Stimulated activated CD4-positive, alpha-beta T cell treated with anti-CD3 and anti-CD28 coated beads, TNF-alpha, amount 100 ng/mL, for 48 hours (primary cell): ENCODE data around the gene LMOD1.
"Not testable (repeated sequence)": the region's sequence is repeated elsewhere in the genome, so short reads cannot be mapped to it uniquely, and the experiment has no call there.

ENCODE experiments used
- DNase-seq, 3 donors: peaks; one replicate each; pipeline ENCODE4 v3.0.0-alpha.2; 2020; ENCODE audit warnings: low read depth in 3 of 3

The LMOD1 gene

GRCh38 chr1:201947697-201948008, 1.3 kb upstream of the LMOD1 start:
- DNase-seq, result no peak

DNA sequence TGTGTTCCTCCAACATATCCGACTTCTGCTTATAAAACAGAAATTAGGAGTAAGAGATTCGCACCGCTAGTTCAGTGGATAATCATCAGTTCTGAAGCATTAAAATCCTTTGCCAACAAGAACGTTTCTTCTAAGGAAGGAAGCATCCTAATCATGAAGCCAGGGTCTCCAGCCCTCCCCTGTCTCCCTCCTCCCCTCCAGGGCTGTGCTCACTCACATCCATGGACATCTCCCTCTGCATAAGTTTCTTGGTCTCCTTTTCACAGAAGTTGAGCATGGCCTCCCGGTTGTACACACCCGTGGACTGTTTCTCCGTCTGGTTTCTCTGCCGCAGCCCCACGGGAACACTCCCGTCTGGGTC, 505 bp downstream of the LMOD1 start:
- DNase-seq, result no peak

DNA sequence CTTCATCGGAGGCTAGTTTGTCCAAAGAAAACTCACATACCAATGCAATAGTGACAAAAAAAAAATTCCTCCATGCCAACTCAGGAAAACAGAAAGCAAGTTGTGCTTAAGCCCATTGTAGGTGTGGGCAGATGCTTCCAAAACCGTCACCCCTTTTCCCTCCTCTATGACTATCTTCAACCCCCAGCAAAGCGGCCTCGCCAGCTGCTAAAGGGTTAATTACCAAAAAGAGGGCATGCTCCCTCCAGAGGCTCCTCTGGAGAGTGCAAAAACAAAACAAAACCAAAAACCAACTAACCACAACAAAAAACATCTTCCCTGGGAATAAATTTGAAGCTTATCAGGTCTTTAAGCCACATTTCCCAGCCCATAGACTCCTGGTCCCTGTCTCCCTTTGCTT, 1.2 kb downstream of the LMOD1 start:
- no peak for DNase-seq

DNA sequence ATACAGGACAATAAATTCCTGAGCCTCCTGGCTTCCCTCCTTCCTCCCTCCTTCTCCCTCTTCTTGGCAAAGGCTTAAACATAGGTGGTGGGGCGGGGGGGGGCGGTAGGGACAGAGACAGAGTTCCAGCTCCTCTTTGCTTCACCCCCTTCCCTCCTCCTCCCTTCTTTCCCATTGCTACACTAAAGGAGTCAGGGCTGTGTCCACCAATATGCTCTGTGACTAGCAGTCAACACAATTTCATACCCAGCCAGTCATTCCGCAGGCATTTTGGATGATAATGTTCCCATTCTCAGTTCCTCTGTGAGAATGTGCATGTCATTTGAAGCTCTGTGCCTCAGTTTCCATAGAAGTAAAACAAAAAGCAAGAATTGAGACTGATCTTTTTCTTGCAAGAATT, 1.7 kb downstream of the LMOD1 start:
- DNase-seq, result no peak

GRCh38 chr1:201944002-201944401, 2.3 kb downstream of the LMOD1 start:
- DNase-seq, result no peak

- DNase-seq, result no peak
These were observed 4.2 kb downstream of the LMOD1 start for GRCh38 chr1:201942129-201942495.

- DNase-seq, result no peak
These were observed 4.8 kb downstream of the LMOD1 start for GRCh38 chr1:201941420-201942128.

DNA sequence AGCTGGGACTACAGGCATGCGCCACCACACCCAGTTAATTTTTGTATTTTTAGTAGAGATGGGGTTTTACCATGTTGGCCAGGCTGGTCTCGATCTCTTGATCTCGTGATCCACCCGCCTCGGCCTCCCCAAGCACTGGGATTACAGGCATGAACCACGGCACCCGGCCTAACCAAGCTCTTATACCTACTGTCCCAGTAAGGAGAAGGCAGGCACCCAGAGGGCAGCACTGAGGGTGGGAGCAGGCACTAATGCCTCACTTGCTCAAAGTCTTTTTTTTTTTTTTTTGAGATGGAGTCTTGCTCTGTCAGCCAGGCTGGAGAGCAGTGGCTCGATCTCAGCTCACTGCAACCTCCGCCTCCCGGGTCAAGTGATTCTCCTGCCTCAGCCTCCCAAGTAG, 6.0 kb downstream of the LMOD1 start:
- not testable (repeated sequence) for DNase-seq

DNA sequence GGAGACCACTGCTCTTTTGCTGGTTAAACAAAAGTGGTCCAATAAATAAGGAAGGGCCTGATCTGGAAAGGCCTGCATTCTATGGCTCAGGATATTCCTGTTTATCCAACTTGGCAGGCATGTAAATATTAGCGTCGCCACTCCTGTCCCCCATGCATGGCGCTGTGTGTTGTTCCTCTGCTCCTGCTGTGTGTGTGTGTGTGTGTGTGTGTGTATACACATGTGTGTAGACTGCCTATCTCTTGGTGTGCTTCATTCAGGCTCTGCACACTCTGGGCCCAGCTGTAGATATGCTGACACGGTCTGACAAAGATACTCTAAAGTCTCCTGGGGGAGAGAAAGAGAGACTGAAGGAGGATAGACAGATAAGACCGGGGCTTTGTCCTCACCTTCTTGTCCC, 6.8 kb downstream of the LMOD1 start:
- no peak for DNase-seq

- DNase-seq, result no peak
These were observed 7.2 kb downstream of the LMOD1 start for GRCh38 chr1:201939148-201939547.

DNA sequence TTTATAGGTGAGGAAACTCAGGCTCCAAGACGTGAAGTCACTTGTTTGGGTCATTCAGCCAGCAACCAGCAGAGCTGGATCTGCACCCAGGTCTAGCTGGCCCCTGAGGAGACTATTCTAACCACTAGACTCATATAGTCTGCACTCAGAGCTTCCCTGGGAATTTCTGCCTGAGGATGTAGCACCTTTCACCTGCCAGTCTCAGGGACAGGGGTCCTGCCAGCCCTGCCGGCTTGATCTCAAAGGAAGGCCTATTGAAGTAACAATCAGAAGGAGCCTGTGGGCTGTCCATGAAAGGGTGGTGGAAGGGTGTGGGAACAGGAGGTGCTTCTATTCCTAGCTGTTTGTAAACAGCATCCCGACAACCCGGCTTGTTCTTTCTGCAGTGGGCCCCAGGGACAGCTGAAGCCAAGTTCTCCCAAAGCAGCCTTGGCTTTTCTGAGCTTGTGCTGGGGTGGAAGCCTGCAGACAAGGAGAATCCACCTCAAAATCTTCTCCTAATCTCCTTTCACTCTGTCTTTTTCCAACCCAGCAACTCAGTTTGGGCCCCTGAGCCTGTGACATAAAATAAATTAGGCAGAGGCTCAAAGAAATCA, 7.8 kb downstream of the LMOD1 start:
- DNase-seq, result no peak

DNA sequence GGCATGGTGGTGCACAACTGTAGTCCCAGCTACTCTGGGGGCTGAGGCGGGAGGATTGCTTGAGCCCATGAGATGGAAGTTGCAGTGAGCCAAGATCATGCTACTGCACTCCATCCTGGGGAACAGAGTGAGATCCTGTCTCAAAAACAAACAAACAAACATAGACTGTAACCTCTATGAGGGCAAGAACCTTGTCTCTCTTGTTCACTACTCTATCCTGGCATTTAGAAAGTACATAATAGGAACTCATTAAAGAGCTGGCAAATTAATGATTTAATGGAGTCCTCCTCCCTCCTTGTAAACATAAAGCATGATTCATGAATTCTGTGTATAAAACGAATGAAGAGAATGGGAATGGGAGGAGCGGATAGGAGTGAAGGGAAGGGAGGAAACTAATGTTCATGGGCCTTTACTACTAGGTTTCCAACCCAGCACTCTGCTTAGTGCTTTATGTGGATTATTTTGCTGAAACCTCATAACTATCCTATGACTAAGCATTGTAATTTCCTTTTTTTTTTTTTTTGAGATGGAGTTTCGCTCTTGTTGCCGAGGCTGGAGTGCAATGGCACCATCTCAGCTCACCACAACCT, 8.6 kb downstream of the LMOD1 start:
- DNase-seq, result no peak

- DNase-seq, result no peak
These were observed 12.4 kb downstream of the LMOD1 start for GRCh38 chr1:201933840-201934430.

GRCh38 chr1:201930803-201931202, 15.5 kb downstream of the LMOD1 start:
- DNase-seq, result no peak

DNA sequence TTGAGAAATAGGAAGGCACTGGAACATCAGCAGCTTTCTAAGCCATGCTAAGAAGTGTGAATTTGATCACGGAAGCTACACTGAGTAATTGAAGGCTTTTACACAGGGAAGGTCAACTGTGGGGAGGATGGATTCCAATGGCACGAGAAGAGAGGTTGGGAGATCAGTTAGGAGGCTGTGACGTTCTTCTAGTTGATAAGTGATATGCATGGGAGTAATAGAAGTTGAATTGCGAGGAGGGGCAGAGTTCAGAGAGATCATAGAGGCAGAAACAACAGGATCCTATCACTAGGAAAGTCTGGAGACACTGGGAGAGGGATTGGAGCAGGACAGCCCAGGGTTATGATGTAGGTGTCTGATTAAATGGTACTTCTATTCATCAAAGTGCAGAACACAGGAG, 16.2 kb downstream of the LMOD1 start:
- DNase-seq, result no peak

- no peak for DNase-seq
These were observed 18.1 kb downstream of the LMOD1 start for GRCh38 chr1:201928266-201928665.

- no peak for DNase-seq
These were observed 20.2 kb downstream of the LMOD1 start for GRCh38 chr1:201925981-201926645.

- no peak for DNase-seq
These were observed 21.1 kb downstream of the LMOD1 start for GRCh38 chr1:201925301-201925567.

DNA sequence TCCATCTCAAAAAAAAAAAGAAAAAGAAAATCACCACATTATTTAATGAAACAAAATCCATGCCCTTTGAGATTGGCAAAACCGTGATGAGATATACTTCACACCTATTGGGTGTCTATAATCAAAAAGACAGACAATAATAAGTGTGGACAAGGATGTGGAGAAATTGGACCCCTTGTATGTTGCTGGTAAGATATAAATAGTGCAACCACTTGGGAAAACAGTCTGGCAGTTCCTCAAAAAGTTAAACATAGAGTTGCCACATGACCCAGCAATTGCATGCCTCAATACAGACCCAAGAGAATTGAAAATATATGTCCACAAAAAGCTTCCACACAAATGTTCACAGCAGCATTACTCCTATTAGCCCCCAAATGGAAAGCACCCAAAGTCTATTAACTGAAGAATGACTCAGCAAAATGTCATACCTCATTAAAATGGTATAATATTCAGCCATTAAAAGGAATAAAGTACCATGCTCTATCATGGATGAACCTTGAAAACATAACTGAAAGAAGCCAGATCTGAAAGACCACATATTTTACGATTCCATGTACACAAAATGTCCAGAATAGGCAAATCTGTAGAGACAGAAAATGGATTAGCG, 24.3 kb downstream of the LMOD1 start:
- no peak for DNase-seq

GRCh38 chr1:201918343-201918742, 28.0 kb downstream of the LMOD1 start:
- DNase-seq, result no peak

DNA sequence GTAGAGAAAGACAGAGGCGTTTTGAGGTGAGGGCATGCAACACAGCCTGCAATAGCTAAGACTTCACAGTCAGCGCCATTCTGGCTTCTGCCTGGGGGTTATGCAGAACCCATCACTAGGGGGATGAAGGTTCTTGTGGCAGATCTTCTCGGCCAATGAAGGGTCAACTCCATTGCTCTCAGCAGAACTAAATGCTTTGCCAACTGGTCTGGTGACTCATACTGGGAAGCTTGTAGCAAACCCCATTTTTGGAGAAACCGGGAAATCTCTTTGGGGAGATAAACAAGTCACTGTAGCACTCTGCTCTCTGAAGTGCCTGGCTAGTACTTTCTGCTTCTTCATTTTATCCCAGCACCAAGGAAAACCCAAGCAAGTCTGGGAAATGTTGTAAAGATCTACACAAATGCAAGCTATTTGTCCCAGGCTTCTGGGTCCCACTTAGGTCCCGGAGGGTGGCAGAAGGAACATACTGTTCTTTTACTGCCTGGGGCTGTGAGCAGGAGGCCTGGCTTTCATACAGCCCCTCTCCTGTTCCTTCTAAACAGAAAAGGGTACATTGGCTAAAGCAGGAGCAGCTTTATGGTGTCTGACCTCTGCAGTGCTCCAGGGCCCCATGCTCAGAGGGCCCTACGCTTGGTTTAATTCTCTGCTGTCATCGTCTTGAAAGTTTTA, 28.9 kb downstream of the LMOD1 start:
- no peak for DNase-seq

DNA sequence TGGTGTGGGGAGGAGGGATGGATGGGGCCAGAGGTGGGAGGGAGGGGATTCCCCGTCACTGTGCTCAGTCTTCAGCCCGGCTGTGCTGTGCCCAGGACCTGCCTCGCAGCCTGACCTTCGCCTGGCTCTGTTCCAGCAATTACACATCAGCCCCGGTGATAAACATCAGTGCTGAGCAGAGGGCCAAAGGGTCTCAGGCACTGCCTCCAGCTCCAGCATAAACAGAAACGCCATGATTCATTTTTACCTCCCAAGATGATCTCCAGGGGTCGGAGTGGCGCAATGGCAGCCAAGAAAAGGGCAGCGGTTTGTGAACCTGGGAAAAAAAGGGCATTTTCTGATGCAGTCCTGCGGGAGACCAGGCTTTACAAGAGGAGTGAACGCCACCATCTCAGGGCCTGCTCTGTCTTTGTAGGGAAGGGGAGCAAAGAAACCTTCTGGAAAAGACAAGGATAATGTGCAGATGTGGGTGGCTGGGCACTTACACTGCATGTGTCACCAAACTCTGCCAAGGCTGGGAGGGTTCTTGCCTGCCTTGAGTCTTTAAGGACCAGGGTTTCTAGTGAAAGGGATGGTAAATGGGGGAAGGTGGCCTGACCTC, 29.6 kb downstream of the LMOD1 start:
- no peak for DNase-seq
